Keratinocyte (primary cell): ENCODE data around the gene ARHGAP32. TPM values are rescaled to one million over a fixed set of nuclear protein-coding genes. Genes with fewer than 3 reads are reported as not detected.
A peak's percentile ranks its signal among the peaks of the same experiment; 100 is the strongest.

Source experiments
- DNase-seq: peaks from one replicate; pipeline ENCODE4 v3.0.0-alpha.2; 2011; ENCODE audit warnings: low read depth, missing footprints, low spot score
- FAIRE-seq: peaks from 2 replicates; lab custom pipeline; 2011; peaks lifted over from hg19 to GRCh38; lab: Jason Lieb, UNC
- H2AFZ ChIP-seq: 2 replicates; pipeline ENCODE4 v1.6.0; 2012; ENCODE audit warnings: low read length, control low read depth, inconsistent platforms; ENCODE audit not compliant: control insufficient read depth
- H3K27ac ChIP-seq: 2 replicates; pipeline ENCODE4 v1.5.1; 2011; ENCODE audit warnings: low read length; ENCODE audit not compliant: control insufficient read depth, insufficient read depth
- H3K27me3 ChIP-seq: 3 replicates; pipeline ENCODE4 v1.6.0; 2011; ENCODE audit warnings: low read length; ENCODE audit not compliant: control insufficient read depth, insufficient read depth; ENCODE audit errors: extremely low read depth
- H3K36me3 ChIP-seq, 2 experiments: 2 replicates in 1 of 2; 3 replicates in 1 of 2; pipeline ENCODE4 v1.5.1; 2011; ENCODE audit warnings: low read length in 2 of 2, mild to moderate bottlenecking in 1 of 2; ENCODE audit not compliant: control insufficient read depth in 2 of 2, insufficient read depth in 2 of 2; ENCODE audit errors: extremely low read depth in 1 of 2
- H3K4me1 ChIP-seq: 3 replicates; pipeline ENCODE4 v1.5.1; 2011; ENCODE audit warnings: low read length; ENCODE audit not compliant: control insufficient read depth, insufficient read depth; ENCODE audit errors: extremely low read depth
- H3K4me2 ChIP-seq: 3 replicates; pipeline ENCODE4 v1.6.0; 2011; ENCODE audit warnings: low read depth, low read length; ENCODE audit not compliant: control insufficient read depth, insufficient read depth; ENCODE audit errors: extremely low read depth
- H3K4me3 ChIP-seq, 3 experiments: fragments of 200-600 bp in 1 of 3; sonication (generic) in 1 of 3; 2 replicates in 2 of 3; 3 replicates in 1 of 3; pipeline ENCODE4 v1.5.1; 2011 to 2016; ENCODE audit warnings: low read length in 3 of 3, mild to moderate bottlenecking in 3 of 3, control low read depth in 2 of 3, inconsistent platforms in 1 of 3, low read depth in 1 of 3, mixed read lengths in 1 of 3, mixed run types in 1 of 3, moderate library complexity in 1 of 3; ENCODE audit not compliant: control insufficient read depth in 2 of 3, insufficient read depth in 2 of 3; ENCODE audit errors: extremely low read depth in 1 of 3
- H3K79me2 ChIP-seq: 2 replicates; pipeline ENCODE4 v1.6.0; 2012; ENCODE audit warnings: low read length; ENCODE audit not compliant: control insufficient read depth, insufficient read depth
- H3K9ac ChIP-seq: 3 replicates; pipeline ENCODE4 v1.6.0; 2011; ENCODE audit warnings: low read length; ENCODE audit not compliant: control insufficient read depth, insufficient read depth; ENCODE audit errors: extremely low read depth
- H3K9me1 ChIP-seq: 3 replicates; pipeline ENCODE4 v1.6.0; 2011; ENCODE audit warnings: low read length; ENCODE audit not compliant: control insufficient read depth, insufficient read depth; ENCODE audit errors: extremely low read depth
- H3K9me3 ChIP-seq: 2 replicates; pipeline ENCODE4 v1.5.1; 2012; ENCODE audit warnings: low read depth, low read length; ENCODE audit not compliant: control insufficient read depth
- H4K20me1 ChIP-seq: 3 replicates; pipeline ENCODE4 v1.6.0; 2011; ENCODE audit warnings: low read length; ENCODE audit not compliant: control insufficient read depth, insufficient read depth; ENCODE audit errors: extremely low read depth
- CTCF ChIP-seq, 3 experiments: IDR thresholded peaks in 1 of 3; conservative IDR thresholded peaks in 1 of 3; optimal IDR thresholded peaks in 1 of 3; 2 replicates in 2 of 3; 3 replicates in 1 of 3; pipeline versions ENCODE3 to v1.5.1; 2011; ENCODE audit warnings: low read length in 3 of 3, mild to moderate bottlenecking in 3 of 3, moderate library complexity in 2 of 3, control low read depth in 1 of 3, inconsistent platforms in 1 of 3; ENCODE audit not compliant: insufficient read depth in 2 of 3; ENCODE audit errors: extremely low read depth in 1 of 3
- EZH2 ChIP-seq: IDR thresholded peaks from one replicate; pipeline ENCODE4 v1.6.1; 2012; ENCODE audit warnings: inconsistent platforms, mild to moderate bottlenecking, low read length, moderate library complexity
- dilution Hi-C: fragments of 300-500 bp; cut with MboI; formaldehyde crosslinking; loops from one replicate; pipeline ENCODE4 v1.7.0; 2020; ENCODE audit warnings: low sequenced_read_pairs; ENCODE audit not compliant: extremely low pct_ligation_motif_present
- polyA plus RNA-seq, 5 experiments: library from polyadenylated mRNA; depleted of rRNA in 3 of 5; stranded (reverse) in 3 of 5; stranded (forward) in 1 of 5; unstranded in 1 of 5; fragments of >200 nt; gene quantifications; 1 replicate in 1 of 5; 2 replicates in 3 of 5; 3 replicates in 1 of 5; pipeline versions ENCODE4 v1.2.1 to v1.2.3, GENCODE V29; 2011 to 2012; ENCODE audit warnings: missing spikeins in 2 of 5, low read depth in 1 of 5, low replicate concordance in 1 of 5

ARHGAP32 gene
- polyA plus RNA-seq, 1 donor (not counting 4 experiments of a cell fraction or from before 2014, with no cell fraction given) = 10.8 TPM

- H3K27ac ChIP-seq = no peak overlapping the region
- H3K9ac ChIP-seq = no peak overlapping the region
Measured at GRCh38 chr11:129018991-129019390, 173.1 kb downstream of the ARHGAP32 start.

GRCh38 chr11:129018126-129018525 is 174.0 kb downstream of the ARHGAP32 start:
- Histone ChIP-seq H3K4me2 (no peak overlapping the region), H3K36me3 (no peaks in the 10 kb centered on the region)
- FAIRE-seq = no peak

More at GRCh38 chr11:129018991-129019390, 173.1 kb downstream of the ARHGAP32 start:
- H3K27me3 ChIP-seq = no peaks in the 10 kb centered on the region
- H3K4me1 ChIP-seq = peaks cover 19% of the 10 kb centered on the region
- no peak overlapping the region for H3K4me3 ChIP-seq
- no peaks in the 10 kb centered on the region for H3K79me2 ChIP-seq
- no peak overlapping the region for H2AFZ ChIP-seq
- FAIRE-seq = no peak
- H3K4me2 ChIP-seq = no peak overlapping the region
- DNase-seq = no peak
- H4K20me1 ChIP-seq = no peaks in the 10 kb centered on the region
- H3K9me1 ChIP-seq = no peaks in the 10 kb centered on the region
- no peaks in the 10 kb centered on the region for H3K36me3 ChIP-seq
- TF ChIP-seq EZH2 (no peak), CTCF (optimal IDR thresholded peaks at IDR 0.05 in 1 of 3, IDR thresholded peaks at IDR 0.05 in 1 of 3, conservative IDR thresholded peaks at IDR 0.05 in 1 of 3; ENCODE audit: extremely low read depth in 1 of 3, insufficient read depth in 2 of 3, low read length in 3 of 3) (peak in 2 of 3 experiments; percentile 13 to 19)
- no peaks in the 10 kb centered on the region for H3K9me3 ChIP-seq
- dilution Hi-C loops = no loop called here

More at GRCh38 chr11:129018126-129018525, 174.0 kb downstream of the ARHGAP32 start:
- peaks cover 18% of the 10 kb centered on the region for H3K4me1 ChIP-seq
- H3K27me3 ChIP-seq = no peaks in the 10 kb centered on the region
- H3K79me2 ChIP-seq = no peaks in the 10 kb centered on the region
- dilution Hi-C loops = no loop called here
- H3K9me1 ChIP-seq = no peaks in the 10 kb centered on the region
- no peaks in the 10 kb centered on the region for H4K20me1 ChIP-seq
- H3K9ac ChIP-seq = no peak overlapping the region
- H3K4me3 ChIP-seq = no peak overlapping the region
- TF ChIP-seq EZH2 (no peak), CTCF (optimal IDR thresholded peaks at IDR 0.05 in 1 of 3, IDR thresholded peaks at IDR 0.05 in 1 of 3, conservative IDR thresholded peaks at IDR 0.05 in 1 of 3; ENCODE audit: extremely low read depth in 1 of 3, insufficient read depth in 2 of 3, low read length in 3 of 3) (no peak)
- H2AFZ ChIP-seq = no peak overlapping the region
- no peak overlapping the region for H3K27ac ChIP-seq
- no peaks in the 10 kb centered on the region for H3K9me3 ChIP-seq
- DNase-seq = no peak
